ENCODE data around the gene CDKAL1. TPM values are rescaled to one million over a fixed set of nuclear protein-coding genes. Genes with fewer than 3 reads are reported as not detected.

The CDKAL1 gene
- total RNA-seq, 1 donor from 2014 or later: 29.5 TPM

DNA sequence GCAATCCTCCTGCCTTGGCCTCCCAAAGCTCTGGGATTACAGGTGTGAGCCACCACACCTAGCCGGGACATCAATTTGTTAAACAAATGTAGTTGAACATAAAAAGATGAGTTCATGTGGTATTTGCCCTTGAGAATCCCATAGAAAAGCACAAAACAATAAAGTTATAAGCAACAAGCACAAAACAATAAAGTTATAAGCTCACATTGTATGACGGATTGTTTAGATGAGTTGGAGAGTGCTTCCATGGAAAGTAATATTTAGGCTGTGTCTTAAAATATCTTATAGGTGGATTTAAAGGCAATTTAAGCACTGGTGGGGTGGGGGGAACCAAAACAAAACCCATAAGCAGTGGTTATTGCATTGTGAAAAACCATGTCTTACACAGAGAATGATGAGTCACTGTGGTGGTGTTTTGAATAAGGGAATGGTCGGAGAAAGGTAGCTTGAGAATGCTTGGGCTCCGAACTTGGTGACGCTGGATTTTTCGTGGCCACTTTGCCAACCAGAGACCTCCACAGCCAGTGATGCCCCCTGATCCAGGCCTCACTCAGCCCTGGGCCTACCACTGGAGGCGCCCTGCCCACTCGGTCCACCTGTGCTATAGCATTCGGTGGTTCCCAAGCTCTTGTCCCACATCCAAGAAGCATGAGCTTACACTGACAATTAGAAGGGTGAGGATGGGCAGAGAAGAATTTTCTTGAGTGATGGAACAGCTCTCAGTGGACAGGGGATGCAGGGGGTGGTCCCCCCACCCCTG is 256.0 kb downstream of the CDKAL1 start:
- intact Hi-C loops (cut with micrococcal nuclease): no loop called here

DNA sequence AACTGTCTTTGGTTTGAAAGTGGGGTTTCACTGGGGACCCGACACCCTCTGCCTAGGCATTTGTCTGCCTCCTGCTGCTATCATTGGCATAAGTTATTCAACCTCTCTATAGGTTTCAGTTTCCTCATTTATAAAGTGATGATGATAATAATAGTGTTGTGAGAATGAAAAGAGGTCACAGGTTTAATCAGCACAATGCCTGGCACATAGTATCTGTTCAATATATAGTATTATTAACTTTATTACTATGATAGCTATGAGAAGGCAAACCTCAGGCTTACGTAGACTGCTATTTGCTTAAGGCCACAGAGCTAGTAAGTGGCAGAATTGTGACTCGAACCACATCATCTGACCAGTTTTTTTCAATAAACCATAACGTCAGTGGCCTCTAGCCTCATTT is 256.8 kb downstream of the CDKAL1 start:
- intact Hi-C loops (cut with micrococcal nuclease): no loop called here

DNA sequence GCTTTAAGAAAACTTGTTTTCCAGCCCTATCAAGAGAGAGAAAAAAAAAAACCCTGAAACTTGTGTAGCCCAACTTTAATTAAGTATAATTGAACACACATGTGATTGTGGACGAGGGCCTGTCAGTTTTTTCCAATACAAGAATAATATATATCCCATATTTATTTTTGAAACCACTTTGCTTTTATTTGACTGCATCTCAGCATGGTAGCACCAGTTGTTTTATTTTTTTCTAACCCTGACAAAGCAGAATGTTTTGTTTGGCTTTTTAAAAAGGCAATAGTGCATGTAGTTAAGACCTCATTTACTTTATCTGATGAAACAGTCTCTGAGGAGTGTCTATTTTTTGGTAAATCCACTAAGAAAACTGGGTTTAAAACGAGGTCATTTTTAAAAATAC is 257.7 kb downstream of the CDKAL1 start:
- intact Hi-C loops (cut with micrococcal nuclease): no loop called here

DNA sequence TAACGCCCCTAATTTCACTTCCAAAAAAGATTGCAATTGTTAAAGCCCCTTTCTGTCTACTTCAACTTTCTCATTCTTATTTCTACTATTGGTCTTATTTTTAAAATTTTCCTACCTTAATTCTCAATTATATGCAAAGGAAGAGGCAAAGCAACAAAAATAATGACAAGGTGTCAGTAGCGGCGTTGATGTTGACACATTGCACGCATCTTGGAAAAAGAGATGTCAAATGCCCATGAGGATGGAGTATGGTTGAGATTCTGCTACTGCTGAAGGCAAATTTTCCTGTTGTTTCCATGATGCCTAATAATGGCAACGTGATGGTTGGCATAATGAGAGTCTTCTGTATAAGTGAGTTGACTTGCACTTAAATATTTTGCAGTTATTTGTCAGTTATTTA is 258.9 kb downstream of the CDKAL1 start:
- intact Hi-C loops (cut with micrococcal nuclease): no loop called here

DNA sequence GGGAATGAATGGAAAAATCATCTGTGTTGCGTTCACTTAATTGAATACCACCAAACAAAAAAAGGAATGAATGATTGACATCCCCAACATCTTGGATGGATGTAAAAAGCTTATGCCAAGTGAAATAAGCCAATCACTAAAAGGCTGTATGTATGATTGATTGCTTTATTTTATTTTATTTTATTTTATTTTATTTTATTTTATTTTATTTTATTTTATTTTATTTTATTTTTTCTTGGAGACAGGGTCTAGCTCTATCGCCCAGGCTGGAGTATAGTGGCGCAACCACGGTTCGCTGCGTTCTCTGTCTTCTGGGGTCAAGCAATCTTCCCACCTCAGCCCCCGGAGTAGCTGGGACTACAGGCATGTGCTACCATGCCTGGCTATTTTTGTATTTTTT is 263.3 kb downstream of the CDKAL1 start:
- intact Hi-C loops (cut with micrococcal nuclease): no loop called here

DNA sequence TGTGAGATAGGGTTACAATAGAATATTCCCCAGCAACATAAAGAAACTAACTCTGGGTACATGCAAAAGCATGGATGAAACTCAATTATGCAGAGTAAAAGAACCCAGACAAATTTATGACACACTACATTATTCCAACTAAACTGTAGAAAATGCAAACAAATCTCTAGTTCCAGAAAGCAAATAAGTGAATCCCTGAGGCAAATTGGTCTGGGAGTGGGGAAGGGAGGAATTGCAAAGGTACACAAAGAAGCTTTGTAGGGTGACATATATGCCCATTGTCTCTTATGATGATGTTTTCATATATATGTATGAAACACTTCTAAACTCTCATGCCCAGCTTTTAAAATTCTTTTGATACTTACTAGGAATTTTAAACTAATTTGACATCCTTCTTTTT is 266.0 kb downstream of the CDKAL1 start:
- intact Hi-C loops (cut with micrococcal nuclease): loop anchor here (1.0 kb wide), 1 partner anchor 15 kb away; no protein-coding TSS in a partner anchor

DNA sequence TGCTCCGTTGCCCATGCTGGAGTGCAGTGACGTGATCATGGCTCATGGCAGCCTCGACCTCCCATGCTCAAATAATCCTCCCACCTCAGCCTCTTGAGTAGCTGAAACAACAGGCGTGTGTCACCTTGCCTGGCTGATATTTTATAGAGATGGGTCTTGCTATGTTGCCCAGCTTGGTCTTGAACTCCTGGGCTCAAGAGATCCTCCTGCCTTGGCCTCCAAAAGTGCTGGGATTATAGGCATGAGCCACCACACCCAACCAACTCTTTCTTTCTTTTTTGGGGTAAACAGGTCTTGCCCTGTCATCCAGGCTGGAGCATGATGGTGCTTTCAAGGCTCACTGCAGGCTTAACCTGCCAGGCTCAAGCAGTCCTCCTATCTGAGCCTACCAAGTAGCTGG is 266.4 kb downstream of the CDKAL1 start:
- intact Hi-C loops (cut with micrococcal nuclease): loop anchor here (1.0 kb wide), 1 partner anchor 15 kb away; no protein-coding TSS in a partner anchor

DNA sequence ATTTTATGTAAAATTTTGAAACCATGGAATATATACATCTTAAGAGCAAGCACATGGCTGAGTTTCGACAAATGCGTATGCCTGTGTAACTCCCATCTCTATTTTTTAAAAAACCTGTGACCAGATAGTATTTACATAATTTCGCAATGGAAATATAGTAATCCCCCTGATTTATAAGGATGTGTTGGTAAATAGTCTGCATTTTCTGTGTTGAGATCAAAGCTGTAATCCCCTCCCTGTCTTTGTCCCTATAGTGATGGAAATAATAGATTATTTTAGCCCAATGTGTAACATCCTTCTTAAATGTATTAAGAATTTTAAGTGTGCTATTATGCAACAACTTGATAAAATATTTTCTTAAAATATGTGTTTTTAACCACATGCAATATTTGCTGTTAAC is 267.3 kb downstream of the CDKAL1 start:
- intact Hi-C loops (cut with micrococcal nuclease): no loop called here

DNA sequence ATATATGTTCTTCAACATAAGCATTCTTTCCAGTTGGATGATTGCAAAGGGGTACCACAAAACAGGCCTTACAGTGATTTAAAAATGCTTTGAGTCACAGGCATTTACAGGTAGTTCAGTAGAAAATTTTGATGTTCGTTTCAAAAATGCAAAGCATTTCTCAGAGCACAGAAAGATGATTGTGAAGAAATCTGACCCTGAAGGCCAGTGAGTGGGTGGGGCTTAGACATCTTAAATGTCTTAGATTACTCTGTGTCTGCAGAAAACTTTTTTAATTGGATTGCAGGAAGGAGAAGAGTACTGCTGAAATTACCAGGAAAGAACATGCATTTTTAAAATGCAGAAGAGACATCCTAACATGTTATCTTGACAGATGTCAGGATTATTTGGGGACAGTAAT is 268.3 kb downstream of the CDKAL1 start:
- intact Hi-C loops (cut with micrococcal nuclease): no loop called here

DNA sequence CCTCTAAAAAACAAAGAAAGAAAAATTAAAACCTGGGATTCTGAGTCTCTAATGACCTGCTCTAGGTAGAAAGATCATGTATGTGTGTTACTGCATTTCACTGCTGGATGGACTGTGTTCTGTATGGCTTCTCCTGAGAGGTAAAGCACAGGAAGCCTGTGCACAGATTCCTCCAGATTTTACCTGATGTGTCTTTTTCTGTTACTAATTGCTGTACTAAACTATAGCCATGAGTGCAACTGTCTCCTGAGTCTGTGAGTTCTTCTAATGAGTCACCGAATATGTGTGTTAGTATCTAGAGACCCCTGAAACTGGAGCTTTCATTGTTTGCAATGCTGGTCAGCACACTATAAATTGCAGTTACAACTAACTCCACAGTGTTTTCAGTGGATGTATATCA is 270.8 kb downstream of the CDKAL1 start:
- intact Hi-C loops (cut with micrococcal nuclease): no loop called here

DNA sequence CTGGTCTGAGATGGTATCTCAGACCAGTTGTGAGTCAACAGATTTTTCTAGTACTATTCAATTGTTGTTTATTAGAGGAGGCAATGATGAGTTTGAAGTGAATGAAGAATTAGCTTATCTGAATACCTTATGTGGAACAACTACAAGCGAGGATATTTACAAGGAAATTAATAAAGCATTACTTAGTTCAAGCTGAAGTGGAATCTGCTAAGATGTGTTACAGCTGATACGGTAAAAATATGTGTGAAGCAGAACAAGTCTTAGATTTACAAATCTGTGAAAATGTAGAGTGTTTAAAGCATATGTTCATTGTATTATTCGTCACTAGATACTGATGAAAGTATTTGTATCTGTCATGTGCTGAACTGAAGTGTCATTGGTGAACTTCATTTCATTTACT is 272.4 kb downstream of the CDKAL1 start:
- intact Hi-C loops (cut with micrococcal nuclease): no loop called here

DNA sequence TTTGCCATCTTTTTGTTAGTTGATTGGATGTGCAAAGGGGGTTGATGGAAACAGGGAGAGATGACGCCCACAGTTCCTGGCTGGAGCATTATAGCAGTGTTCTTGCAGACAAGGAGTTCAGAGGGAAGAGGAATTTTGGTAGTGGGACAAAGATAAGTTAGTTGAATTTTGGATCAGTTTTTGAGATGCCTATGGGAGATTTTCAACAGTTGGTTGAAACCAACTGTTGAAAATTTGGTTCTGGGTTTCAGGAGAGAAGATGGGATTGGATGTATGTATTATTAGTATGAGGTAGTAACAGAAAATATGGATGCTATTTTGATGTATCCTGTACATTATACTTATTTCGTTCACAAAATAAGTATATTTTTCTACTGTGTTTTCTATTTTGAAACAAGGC is 274.2 kb downstream of the CDKAL1 start:
- intact Hi-C loops (cut with micrococcal nuclease): no loop called here

DNA sequence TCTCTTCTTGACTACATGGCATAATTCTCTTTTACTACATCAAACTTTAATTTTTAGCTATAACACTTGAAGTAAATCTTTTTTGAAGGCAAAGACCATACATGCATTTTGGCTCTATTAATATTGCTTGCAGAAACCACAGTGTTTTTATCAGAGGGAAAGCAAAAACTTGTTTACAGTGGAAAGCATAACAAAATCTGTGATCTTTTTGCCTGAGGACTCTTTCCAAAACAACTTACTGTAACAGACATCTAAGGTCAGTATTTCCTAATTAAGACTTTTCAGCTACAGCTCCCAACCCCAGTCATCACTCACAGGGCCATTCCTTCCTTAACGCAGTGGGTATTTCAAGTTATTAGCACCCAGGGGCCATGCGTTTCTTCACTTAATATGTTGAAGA is 274.7 kb downstream of the CDKAL1 start:
- intact Hi-C loops (cut with micrococcal nuclease): no loop called here

DNA sequence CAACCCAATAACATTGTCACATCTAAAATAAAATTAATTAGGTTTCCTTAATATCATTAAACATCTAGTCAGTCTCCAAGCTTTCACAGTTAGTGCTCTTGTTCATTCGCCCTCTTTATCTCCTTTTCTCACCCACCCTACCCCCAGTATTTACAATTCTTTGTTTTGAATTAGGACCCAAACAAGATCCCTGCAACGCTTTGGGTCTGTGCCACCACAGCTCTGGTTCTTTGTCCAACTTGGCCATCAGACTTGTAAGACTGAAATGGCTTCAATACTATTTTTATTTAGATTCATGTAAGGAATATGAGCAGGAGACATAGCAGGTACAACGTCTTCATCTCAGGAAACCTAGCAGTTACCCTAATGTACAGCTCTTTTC is 276.5 kb downstream of the CDKAL1 start:
- intact Hi-C loops (cut with micrococcal nuclease): no loop called here

DNA sequence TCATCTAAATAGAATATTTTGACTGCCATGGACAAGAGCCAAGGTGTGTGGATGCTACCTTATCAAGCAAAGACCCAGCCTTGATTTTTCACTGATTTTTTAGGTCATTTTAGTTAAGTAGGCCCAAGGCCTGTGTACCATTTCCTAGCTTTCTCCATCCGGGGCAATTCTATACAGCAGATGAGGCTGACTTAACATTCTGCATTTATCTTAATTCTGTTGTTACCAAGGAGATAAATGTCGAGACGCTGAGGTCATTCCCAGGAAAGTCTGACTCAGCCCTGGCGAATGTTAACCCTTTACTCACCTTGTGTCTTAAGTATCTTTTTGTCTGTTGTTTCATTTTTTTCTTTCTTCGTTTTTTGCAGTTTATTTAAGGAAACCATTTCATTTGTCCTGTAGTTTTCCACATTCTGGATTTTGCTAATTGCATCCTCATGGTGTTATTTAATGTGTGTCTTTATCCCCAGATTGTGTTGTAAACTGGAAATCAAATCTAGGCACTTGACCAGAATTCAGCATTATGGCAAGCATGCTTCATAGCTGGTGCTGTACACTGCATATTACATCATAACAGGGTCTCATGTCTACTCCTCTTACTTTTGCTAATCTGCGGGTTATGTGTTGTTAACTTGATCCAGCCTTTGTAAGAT is 277.0 kb downstream of the CDKAL1 start:
- intact Hi-C loops (cut with micrococcal nuclease): no loop called here

DNA sequence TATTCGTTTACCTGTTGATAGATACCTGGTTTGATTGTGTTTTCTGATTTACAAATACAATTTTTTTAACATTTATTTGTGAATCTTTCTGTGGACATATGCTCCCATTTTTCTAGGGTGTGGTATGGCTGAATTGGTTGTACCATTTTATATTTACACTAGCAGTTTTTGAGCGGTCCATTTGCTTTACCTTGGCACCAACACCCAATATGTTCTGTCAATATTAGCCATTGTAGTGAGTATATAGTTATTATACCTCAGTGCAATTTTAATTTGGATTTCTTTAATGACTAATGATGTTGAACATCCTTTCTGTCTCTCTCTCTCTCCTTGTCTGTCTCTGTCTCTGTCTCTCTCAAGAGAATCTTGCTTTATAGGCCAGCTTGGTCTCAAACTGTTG is 278.5 kb downstream of the CDKAL1 start:
- intact Hi-C loops (cut with micrococcal nuclease): no loop called here

DNA sequence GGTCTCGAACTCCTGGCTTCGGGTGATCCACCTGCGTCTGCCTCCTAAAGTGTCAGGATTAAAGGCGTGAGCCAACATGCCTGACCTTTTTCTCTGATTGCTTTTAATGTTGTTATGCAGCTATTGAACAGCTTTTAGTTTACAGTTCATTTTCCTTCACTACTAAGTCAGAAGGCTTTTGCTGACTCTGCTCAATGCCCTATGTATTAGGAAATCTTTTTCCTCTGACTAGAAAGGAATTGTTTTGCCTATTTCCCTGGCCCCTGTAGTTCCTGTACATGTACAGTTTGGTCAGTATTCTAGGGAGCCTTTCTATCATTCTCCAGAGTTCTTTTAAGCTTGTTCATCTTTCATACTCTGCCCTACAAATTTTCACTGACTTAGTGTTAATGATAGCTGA is 280.2 kb downstream of the CDKAL1 start:
- intact Hi-C loops (cut with micrococcal nuclease): no loop called here

DNA sequence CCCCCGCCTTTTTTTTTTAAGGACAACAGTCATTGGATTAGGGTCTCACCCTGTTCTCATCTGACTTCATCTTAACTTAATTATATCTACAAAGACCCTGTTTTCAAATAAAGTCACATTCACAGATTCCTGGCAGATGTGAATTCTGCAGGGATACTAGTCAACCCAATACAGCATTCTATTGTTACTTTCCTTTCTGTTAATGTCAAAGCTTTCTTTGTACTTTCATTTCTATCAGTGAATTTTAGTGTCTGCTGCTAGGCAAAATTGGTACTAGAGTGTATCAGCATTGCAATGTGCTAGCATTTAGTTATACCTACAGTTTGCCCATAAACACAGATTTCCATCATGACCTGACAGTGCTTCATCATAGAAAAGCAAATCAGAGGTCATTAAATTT is 281.9 kb downstream of the CDKAL1 start:
- intact Hi-C loops (cut with micrococcal nuclease): no loop called here

DNA sequence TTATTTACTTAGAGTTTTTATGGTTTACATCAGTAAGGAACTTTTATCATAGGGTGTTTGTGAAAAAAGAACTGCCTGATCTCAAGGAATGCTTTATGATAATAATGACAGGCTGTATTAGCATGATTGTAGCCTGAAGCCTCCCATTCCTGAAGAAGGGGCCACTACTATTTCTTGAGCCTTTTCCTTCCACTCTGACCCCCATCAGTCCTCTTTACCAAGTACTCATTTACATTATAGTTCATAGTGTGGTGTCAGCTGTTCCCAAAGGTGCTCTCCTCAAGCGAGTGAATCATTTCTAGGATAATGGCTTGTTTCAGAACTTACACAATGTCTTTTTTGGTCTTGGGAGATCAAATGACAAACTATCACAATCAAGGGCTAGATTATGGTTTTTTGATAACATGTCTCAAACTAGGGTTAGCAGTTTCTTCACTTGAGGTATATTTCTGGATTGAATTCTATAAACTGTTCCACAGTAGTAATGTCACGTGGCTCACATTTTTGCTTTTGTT is 283.6 kb downstream of the CDKAL1 start:
- intact Hi-C loops (cut with micrococcal nuclease): no loop called here

DNA sequence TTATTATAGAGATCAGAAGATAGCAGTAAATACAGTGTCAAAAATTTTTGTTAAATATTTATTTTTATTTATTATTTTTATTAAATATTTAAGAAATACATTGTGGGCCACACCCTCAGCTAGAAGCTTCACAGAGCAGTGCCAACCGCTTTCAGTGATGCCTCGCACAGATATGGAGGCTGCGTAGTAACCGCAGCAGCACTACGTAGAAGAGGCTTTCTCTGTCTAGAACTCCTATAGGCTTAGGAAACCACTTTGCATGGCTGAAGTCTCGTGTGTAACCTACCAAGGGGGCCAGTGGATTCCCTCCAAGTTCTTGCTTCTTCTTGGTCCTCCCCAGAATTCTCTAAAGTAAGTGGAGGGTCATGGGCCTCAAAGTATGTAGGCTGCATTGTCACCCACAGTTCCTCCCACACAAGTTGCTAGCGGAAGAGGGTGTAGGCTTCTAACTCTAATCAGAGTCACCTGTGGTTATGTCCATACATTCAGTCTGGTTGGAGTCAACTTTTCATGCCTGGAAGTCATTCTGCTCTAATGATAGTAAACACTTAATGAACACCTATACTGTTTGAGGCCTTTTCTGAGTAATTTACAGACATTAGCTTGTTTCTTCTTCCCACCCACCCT is 285.6 kb downstream of the CDKAL1 start:
- intact Hi-C loops (cut with micrococcal nuclease): no loop called here

DNA sequence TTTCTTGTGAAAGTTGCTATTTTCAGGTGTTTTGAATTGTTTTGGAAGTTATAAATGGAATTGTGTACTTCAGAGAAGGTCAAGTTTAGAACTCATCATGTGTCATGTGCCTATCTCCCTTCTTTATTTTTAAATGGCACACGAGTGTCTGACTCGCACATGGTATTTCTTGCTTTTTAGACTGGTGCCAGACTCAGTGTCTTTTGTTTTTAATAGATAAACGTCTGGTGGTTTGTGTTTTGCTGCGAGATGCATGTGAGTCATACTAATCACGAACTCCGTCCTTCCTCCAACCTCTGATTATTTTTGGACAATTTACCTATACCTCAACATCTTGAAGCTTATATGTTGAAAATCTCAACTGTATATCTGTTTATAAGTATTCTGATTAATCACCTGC is 292.1 kb downstream of the CDKAL1 start:
- intact Hi-C loops (cut with micrococcal nuclease): no loop called here

DNA sequence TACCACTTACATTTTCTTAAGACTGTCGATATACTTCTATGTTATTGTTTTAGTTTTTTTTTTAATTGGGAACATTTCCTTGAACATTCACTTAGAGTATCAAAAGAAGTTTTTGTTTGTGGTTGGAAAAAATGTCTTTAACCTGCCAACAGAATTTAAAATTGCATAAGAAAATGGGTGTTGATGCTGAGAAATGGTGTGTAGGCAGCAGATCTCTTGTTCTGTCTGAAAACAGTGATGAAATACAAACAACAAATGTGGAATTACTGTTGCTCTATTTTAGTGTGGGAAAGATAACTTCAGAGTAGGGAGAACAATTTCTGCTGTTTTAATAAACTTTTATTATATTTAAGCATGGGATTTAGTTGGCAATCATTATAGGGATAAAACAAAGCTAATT is 293.5 kb downstream of the CDKAL1 start:
- intact Hi-C loops (cut with micrococcal nuclease): no loop called here

All from T-helper 2 cell treated with Interferon-gamma antibody and Interleukin-4, amounts not matched to agents 100 ng/mL and 5 ng/mL, for 36 hours (primary cell).